Measurements from ENCODE around the gene NEURL4. TPM values are rescaled to one million over a fixed set of nuclear protein-coding genes. Genes with fewer than 3 reads are reported as not detected.

NEURL4 gene
- total RNA-seq, 2 donors from 2014 or later, result 15.7 to 36.0 TPM

- no peaks in the 10 kb centered on the region for H3K36me3 ChIP-seq
- 46% methylated on average over 2 of the region's 2 CpGs for WGBS
- no peak for DNase-seq (ENCODE audit: low spot score)
- no peak overlapping the region for H3K4me3 ChIP-seq
- intact Hi-C loops (cut with DNase I), result loop anchor here (1.0 to 10.0 kb wide), 2 partner anchors 79 to 127 kb away; partner anchors contain the start of genes POLR2A and SLC35G6
- peaks cover 5% of the 10 kb centered on the region for H3K4me1 ChIP-seq (replicated peaks)
- H3K27ac ChIP-seq, result no peak overlapping the region
- H3K9me3 ChIP-seq, result no peaks in the 10 kb centered on the region
- no peaks in the 10 kb centered on the region for H3K27me3 ChIP-seq (replicated peaks; ENCODE audit: insufficient read depth)
- TF ChIP-seq CTCF (IDR thresholded peaks at IDR 0.05) (no peak), POLR2A (IDR thresholded peaks at IDR 0.05) (no peak), POLR2AphosphoS5 (IDR thresholded peaks at IDR 0.05) (no peak)
Measured at GRCh38 chr17:7357381-7357780, 28.2 kb upstream of the NEURL4 start.

- intact Hi-C loops (cut with DNase I), result loop anchor here (1.0 to 10.0 kb wide), 2 partner anchors 80 to 128 kb away; partner anchors contain the start of genes POLR2A and SLC35G6
- WGBS, result 83% methylated on average over 8 of the region's 8 CpGs
- DNase-seq (ENCODE audit: low spot score), result no peak
Measured at GRCh38 chr17:7356756-7357155, 27.6 kb upstream of the NEURL4 start.

GRCh38 chr17:7356072-7356549, 27.0 kb upstream of the NEURL4 start:
- Histone ChIP-seq H3K36me3 (no peaks in the 10 kb centered on the region), H3K27me3 (replicated peaks; ENCODE audit: insufficient read depth) (no peaks in the 10 kb centered on the region), H3K4me1 (replicated peaks) (peaks cover 5% of the 10 kb centered on the region), H3K27ac (no peak overlapping the region), H3K4me3 (no peak overlapping the region), H3K9me3 (no peaks in the 10 kb centered on the region)
- peak; percentile 61 to 94 (median 88) for TF ChIP-seq CTCF (IDR thresholded peaks at IDR 0.05)
- TF ChIP-seq POLR2A (IDR thresholded peaks at IDR 0.05), result no peak
- peak; percentile 63 for TF ChIP-seq POLR2AphosphoS5 (IDR thresholded peaks at IDR 0.05)
- WGBS, result 10% methylated on average over 12 of the region's 12 CpGs
- intact Hi-C loops (cut with DNase I), result loop anchor here (10.0 kb wide), 1 partner anchor 129 kb away; the partner anchor contains the start of genes POLR2A and SLC35G6
- DNase-seq (ENCODE audit: low spot score), result peak; percentile 71

More at GRCh38 chr17:7356756-7357155, 27.6 kb upstream of the NEURL4 start:
- no peaks in the 10 kb centered on the region for H3K27me3 ChIP-seq (replicated peaks; ENCODE audit: insufficient read depth)
- H3K9me3 ChIP-seq, result no peaks in the 10 kb centered on the region
- TF ChIP-seq POLR2AphosphoS5 (IDR thresholded peaks at IDR 0.05) (no peak), CTCF (IDR thresholded peaks at IDR 0.05) (no peak), POLR2A (IDR thresholded peaks at IDR 0.05) (no peak)
- H3K27ac ChIP-seq, result no peak overlapping the region
- H3K36me3 ChIP-seq, result no peaks in the 10 kb centered on the region
- no peak overlapping the region for H3K4me3 ChIP-seq
- H3K4me1 ChIP-seq (replicated peaks), result peaks cover 5% of the 10 kb centered on the region

GRCh38 chr17:7355573-7355972, 26.4 kb upstream of the NEURL4 start:
- intact Hi-C loops (cut with DNase I), result loop anchor here (10.0 kb wide), 1 partner anchor 129 kb away; the partner anchor contains the start of genes POLR2A and SLC35G6
- no peak overlapping the region for H3K27ac ChIP-seq
- no peaks in the 10 kb centered on the region for H3K27me3 ChIP-seq (replicated peaks; ENCODE audit: insufficient read depth)
- H3K9me3 ChIP-seq, result no peaks in the 10 kb centered on the region
- no peak for DNase-seq (ENCODE audit: low spot score)
- peaks cover 5% of the 10 kb centered on the region for H3K4me1 ChIP-seq (replicated peaks)
- WGBS, result 80% methylated on average over 8 of the region's 8 CpGs
- H3K4me3 ChIP-seq, result no peak overlapping the region
- no peaks in the 10 kb centered on the region for H3K36me3 ChIP-seq
- TF ChIP-seq CTCF (IDR thresholded peaks at IDR 0.05) (no peak), POLR2A (IDR thresholded peaks at IDR 0.05) (no peak), POLR2AphosphoS5 (IDR thresholded peaks at IDR 0.05) (no peak)

- intact Hi-C loops (cut with DNase I), result loop anchor here (10.0 kb wide), 1 partner anchor 130 kb away; the partner anchor contains the start of genes POLR2A and SLC35G6
- Histone ChIP-seq H3K9me3 (no peaks in the 10 kb centered on the region), H3K27ac (peak within 1 kb of the TSS in 1 of 2 donors; percentile 38), H3K4me1 (replicated peaks) (peaks cover 5% of the 10 kb centered on the region), H3K36me3 (no peaks in the 10 kb centered on the region), H3K27me3 (replicated peaks; ENCODE audit: insufficient read depth) (no peaks in the 10 kb centered on the region), H3K4me3 (no peak within 1 kb of the TSS)
- 54% methylated on average over 10 of the region's 10 CpGs for WGBS
- peak; percentile 35 for TF ChIP-seq POLR2AphosphoS5 (IDR thresholded peaks at IDR 0.05)
- no peak for TF ChIP-seq CTCF (IDR thresholded peaks at IDR 0.05)
- TF ChIP-seq POLR2A (IDR thresholded peaks at IDR 0.05), result no peak
- DNase-seq (ENCODE audit: low spot score), result no peak
Measured at GRCh38 chr17:7355053-7355452, 25.9 kb upstream of the NEURL4 start, which contains the start of gene TMEM95. TSS of gene TMEM95 (plus strand) at chr17:7355156. CDS start at chr17:7355205, 49 bp downstream.

Measured in prostate gland (tissue), 2 donors.